Panc1 (cell line): ENCODE measurements around the gene STS.
"Not testable (repeated sequence)": the region's sequence is repeated elsewhere in the genome, so short reads cannot be mapped to it uniquely, and the experiment has no call there.

ENCODE experiments used
- POLR2AphosphoS5 ChIP-seq: IDR thresholded peaks from 2 replicates; pipeline ENCODE4 v1.6.1; 2012; ENCODE audit warnings: mild to moderate bottlenecking, low read depth, low read length, moderate library complexity
- TF ChIP-seq, protein P1 (sequence below), 2 experiments: IDR thresholded peaks; 2 replicates each; pipeline ENCODE4 v1.6.1; 2011 to 2012; ENCODE audit warnings: low read depth in 2 of 2, control low read depth in 1 of 2, low read length in 1 of 2, mild to moderate bottlenecking in 1 of 2, moderate library complexity in 1 of 2; ENCODE audit not compliant: insufficient read depth in 1 of 2
- TF ChIP-seq, protein P2 (sequence below): fragments of 450-650 bp; IDR thresholded peaks from 2 replicates; pipeline ENCODE4 v1.5.1; 2017; ENCODE audit warnings: mild to moderate bottlenecking

DNA sequence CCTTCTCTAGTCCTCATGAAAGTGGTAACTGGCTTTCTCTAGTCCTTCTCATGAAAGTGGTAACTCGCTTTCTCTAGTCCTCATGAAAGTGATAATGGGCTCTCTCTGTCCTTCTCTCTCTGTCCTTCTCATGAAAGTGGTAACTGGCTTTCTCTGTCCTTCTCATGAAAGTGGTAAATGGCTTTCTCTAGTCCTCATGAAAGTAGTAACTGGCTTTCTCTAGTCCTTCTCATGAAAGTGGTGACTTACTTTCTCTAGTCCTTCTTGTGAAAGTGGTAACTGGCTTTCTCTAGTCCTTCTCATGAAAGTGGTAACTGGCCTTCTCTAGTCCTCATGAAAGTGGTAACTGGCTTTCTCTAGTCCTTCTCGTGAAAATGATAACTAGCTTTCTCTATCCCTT, 31.3 kb downstream of the STS start:
- TF ChIP-seq, protein P1, sequence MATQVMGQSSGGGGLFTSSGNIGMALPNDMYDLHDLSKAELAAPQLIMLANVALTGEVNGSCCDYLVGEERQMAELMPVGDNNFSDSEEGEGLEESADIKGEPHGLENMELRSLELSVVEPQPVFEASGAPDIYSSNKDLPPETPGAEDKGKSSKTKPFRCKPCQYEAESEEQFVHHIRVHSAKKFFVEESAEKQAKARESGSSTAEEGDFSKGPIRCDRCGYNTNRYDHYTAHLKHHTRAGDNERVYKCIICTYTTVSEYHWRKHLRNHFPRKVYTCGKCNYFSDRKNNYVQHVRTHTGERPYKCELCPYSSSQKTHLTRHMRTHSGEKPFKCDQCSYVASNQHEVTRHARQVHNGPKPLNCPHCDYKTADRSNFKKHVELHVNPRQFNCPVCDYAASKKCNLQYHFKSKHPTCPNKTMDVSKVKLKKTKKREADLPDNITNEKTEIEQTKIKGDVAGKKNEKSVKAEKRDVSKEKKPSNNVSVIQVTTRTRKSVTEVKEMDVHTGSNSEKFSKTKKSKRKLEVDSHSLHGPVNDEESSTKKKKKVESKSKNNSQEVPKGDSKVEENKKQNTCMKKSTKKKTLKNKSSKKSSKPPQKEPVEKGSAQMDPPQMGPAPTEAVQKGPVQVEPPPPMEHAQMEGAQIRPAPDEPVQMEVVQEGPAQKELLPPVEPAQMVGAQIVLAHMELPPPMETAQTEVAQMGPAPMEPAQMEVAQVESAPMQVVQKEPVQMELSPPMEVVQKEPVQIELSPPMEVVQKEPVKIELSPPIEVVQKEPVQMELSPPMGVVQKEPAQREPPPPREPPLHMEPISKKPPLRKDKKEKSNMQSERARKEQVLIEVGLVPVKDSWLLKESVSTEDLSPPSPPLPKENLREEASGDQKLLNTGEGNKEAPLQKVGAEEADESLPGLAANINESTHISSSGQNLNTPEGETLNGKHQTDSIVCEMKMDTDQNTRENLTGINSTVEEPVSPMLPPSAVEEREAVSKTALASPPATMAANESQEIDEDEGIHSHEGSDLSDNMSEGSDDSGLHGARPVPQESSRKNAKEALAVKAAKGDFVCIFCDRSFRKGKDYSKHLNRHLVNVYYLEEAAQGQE (IDR thresholded peaks at IDR 0.05; ENCODE audit: insufficient read depth in 1 of 2, low read depth in 2 of 2, low read length in 1 of 2): not testable (repeated sequence)
- TF ChIP-seq, protein P2, sequence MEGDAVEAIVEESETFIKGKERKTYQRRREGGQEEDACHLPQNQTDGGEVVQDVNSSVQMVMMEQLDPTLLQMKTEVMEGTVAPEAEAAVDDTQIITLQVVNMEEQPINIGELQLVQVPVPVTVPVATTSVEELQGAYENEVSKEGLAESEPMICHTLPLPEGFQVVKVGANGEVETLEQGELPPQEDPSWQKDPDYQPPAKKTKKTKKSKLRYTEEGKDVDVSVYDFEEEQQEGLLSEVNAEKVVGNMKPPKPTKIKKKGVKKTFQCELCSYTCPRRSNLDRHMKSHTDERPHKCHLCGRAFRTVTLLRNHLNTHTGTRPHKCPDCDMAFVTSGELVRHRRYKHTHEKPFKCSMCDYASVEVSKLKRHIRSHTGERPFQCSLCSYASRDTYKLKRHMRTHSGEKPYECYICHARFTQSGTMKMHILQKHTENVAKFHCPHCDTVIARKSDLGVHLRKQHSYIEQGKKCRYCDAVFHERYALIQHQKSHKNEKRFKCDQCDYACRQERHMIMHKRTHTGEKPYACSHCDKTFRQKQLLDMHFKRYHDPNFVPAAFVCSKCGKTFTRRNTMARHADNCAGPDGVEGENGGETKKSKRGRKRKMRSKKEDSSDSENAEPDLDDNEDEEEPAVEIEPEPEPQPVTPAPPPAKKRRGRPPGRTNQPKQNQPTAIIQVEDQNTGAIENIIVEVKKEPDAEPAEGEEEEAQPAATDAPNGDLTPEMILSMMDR: not testable (repeated sequence)
- TF ChIP-seq POLR2AphosphoS5: not testable (repeated sequence)
